Posterior vena cava (tissue), 2 donors: ENCODE measurements around the gene RBFOX2. TPM values are rescaled to one million over a fixed set of nuclear protein-coding genes. Genes with fewer than 3 reads are reported as not detected.

Source experiments
- DNase-seq: peaks from one replicate; pipeline ENCODE4 v3.0.0-alpha.2; 2020; ENCODE audit warnings: low spot score
- intact Hi-C, 2 donors: fragments of 100-400 bp; cut with DNase I; formaldehyde crosslinking; loops; one replicate each; pipeline versions ENCODE4 v1.14.1 to v1.14.2; 2022 to 2023
- total RNA-seq, 2 donors: library from RNA; stranded (reverse); fragmentation: NEBNext Ultra II Directional; extraction: Animal tissue kit (Norgen Biotek cat#: 25700); gene quantifications; one replicate each; pipeline ENCODE4 v1.2.1, GENCODE V29; 2021
- donor health status: DM: yes; HTN: yes; CAD: no.
- donor health status: DM: yes; HTN: yes; CAD: no.

RBFOX2 gene
- total RNA-seq, 2 donors from 2014 or later: 114 to 124 TPM

DNA sequence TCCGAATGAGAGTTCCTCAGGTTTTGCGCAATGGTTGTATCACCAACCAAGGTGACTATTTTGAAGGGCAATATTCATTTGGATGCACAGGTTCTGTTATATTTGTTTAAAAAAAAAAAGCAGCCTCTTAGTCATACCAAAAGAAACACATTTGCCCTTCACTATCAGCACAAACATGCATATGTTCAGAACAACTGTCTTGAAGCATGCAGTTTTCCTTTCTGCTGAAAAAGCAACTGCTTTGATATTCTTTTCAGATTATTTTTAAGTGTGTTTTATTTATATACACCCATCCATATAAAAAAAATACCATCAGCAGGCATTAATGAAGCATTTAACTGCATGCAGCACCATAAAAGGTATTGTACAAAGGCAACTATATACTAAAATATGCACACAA lies 67.8 kb downstream of the RBFOX2 start:
- intact Hi-C loops: loop anchor here in 1 of 2 donors (5.0 kb wide), 1 partner anchor 66 kb away; the partner anchor contains the start of gene RBFOX2
- no peak for DNase-seq

DNA sequence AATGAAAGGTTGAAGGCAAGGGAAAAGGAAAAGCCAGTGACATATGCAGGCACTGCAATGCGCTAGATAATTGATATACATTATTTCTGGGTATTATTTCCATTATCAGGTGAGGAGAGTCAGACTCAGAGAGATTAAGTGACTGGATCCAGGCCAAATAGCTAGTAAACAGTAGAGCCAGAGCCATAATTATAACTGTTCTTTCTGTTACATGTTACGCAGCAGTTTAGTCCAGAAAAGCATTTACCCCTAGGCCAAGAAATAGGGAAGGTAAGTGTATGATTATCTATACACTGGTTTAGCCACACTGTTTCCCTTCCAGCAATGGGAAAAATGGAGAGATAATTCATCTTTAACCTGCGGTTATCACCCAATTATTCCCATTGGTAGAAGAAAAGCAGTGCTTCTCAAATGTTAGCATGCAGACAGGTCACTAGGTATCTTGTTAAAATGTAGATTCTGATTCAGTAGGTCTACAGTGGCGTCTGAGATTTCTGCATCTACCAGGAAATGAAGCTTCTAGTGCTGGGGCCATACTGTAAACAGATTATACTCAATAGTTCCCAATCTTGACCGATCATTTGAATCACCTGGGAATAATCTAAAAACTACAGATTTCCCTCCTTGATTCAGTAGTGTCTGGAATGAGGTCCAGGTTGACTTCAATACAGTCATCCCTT lies 69.4 kb downstream of the RBFOX2 start:
- DNase-seq: no peak
- intact Hi-C loops: no loop called here

DNA sequence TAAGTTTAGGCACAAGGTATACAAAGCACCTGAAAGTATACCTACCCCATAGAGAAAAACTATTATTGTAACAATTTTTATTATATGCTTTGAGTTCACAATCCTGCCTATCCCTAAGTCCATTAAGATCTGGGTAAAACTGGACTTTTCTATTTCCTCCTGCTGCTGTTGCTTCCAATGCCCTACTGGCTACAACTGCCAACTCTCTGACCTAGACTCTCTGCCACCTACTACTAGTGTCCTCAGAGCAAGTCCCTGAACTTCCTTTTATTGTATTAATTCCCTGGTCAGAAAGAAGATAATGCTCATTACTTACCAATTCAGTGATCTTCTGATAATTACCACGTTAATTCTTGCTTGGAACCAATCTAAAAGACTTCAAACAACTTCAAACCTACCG lies 70.3 kb downstream of the RBFOX2 start:
- DNase-seq: no peak
- intact Hi-C loops: no loop called here

DNA sequence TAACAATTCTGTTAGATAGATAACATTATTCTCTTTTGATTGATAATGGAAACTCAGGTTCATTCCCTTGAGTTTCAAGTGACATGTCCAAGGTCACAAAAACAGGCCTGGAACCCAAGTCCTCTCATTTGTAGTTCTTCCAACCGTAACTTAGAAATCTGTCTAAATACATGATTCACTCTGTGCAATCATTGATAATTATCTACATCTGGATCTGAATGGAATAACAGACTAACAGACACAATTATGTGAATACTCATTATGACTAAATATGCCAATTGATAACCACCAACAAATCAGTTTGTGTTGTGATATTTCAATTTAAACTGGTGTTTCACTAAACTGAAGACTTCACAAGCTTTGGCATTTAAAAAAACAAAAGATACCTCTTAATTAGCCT lies 71.0 kb downstream of the RBFOX2 start:
- intact Hi-C loops: no loop called here
- DNase-seq: no peak

DNA sequence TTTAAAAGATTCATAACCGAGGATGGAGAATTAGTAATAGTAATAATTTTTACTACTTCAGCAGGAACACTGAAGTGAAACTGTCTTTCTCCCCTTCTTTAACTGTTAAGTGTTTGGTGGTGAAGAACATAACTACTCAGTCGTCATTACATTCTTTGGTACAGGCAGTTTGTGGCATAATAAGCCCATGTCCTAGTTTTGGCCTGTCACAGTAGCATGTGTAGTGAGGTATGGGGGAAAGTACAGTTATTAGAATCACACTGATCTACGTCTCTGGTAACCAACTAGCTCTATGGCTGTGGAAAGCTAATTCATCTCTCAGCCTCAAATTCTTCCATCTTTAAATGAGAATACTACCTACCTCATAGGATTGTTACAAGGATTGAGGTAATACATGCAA lies 71.8 kb downstream of the RBFOX2 start:
- DNase-seq: no peak
- intact Hi-C loops: no loop called here

DNA sequence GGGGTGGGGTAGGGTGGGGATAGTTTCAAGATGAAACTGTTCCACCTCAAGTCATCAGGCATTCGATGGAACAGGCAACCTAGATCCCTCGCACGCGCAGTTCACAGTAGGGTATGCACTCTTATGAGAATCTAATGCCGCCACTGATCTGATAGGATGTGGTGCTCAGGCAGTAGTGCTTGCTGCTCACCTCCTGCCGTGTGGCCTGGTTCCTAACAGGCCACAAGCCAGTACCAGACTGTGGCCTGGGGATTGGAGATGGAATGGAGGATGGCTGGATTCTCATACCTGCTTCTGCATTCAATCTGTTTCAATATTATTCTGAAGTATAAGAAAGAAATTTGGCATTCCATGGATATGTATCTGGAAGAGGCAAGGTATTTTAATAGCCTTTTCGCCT lies 73.1 kb downstream of the RBFOX2 start:
- DNase-seq: no peak
- intact Hi-C loops: no loop called here

DNA sequence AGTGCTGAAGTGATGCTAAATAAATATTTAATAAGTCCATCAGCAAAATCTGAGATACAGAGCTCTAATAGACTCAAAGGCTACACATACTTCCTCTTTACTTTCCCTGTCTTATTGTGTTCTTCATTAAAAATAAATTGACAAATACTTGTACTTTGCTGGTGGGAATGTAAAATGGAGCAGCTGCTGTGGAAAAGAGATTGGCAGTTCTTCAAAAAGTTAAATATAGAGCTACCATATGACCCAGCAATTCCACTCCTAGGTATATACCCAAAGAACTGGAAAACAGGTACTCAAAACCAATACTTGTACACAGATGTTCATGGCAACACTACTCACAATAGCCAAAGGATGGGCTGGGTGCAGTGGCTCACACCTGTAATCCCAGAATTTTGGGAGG lies 76.0 kb downstream of the RBFOX2 start:
- no peak for DNase-seq
- intact Hi-C loops: no loop called here

DNA sequence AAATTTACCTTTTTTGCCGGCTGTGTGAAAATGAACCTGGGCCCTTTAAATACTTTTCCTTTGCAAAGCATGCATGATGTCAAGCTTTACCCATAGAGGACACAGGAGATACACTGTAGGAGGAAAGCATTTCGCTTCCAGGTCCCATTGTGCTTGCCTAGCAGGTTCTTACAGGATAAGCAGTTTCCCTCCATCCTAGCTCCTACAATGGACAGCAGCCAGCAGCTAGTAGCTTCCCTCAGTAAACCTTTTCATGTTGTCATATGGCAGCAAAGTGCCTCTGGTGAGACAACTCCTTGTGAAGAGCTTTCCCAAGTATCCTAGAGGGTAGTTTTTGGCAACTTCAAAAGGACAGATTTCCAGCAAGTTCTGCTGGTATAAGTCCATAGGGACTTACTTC lies 78.4 kb downstream of the RBFOX2 start:
- intact Hi-C loops: no loop called here
- no peak for DNase-seq

DNA sequence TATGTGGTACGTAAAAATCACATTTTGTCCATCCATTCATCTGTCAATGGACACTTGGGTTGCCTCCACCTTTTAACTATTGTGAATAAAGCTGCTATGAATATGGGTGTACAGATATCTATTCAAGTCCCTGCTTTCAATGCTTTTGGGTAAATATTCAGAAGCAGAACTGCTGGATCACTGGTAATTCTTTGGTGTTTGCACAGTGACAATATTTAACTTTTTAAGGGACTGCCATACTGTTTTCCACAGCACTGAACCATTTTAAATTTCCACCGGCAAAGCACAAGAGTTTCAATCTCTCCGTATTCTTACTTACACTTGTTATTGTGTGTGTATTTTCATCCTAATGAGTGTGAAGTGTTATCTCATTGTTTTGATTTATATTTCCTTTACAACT lies 79.4 kb downstream of the RBFOX2 start:
- intact Hi-C loops: no loop called here
- no peak for DNase-seq

DNA sequence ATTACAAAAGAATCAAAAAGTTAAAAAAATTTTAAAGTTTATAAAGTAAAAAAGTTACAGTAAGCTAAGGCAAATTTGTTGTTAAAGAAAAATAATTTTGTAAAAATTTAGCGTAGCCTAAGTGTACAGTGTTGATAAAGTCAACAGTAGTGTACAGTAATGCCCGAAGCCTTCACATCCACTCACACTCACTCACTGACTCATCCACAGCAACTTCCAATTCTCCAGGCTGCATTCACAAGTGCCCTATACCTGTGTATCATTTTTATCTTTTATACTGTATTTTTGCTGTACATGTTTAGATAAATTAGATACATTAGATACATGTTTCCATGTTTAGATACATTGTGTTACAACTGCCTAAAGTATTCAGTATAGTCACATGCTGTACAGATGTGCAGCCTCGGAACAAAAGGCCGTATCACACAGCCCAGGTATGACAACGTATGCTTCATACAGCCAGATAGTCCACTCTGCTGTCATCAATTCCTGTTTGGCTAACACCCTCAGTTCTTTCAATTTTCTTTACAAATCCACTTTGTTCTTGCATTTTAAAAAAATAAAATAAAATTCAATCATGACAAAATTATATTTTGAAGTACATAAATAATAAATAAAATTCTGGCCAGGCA lies 80.7 kb downstream of the RBFOX2 start:
- intact Hi-C loops: no loop called here
- no peak for DNase-seq

DNA sequence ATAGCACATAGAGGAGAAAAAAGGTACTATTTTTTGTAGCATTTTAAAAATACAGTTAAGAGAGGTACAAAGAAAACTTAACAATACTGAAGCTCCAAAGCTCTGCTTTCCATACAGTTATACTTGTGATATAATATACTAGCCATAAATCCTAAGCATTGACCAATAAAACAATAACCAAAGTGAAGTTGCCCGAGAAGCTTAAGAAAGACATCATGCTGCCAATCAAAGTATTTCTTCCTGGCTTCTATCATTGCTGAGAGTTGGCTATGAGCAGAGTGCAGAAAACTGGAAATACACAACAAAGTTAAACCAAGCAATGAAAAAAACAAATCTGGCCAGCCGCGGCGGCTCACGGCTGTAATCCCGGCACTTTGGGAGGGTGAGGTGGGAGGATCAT lies 84.2 kb downstream of the RBFOX2 start:
- no peak for DNase-seq
- intact Hi-C loops: no loop called here

DNA sequence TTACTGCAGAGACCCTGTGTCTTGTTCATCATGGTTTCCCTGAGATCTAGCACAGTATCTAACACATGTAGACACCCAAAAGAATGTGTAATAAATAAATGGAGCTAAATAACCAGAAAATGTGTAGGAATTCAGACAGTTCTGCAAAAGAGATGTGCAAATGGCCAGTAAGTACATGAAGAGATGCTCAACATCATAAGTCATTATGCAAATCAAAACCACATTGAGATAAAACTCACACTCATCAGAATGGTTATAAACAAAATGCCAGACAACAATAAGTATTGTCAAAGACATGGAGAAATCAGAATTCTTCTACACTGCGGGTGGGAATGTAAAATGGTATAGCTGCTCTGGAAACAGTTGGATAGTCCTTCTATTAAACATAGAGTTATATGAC lies 88.5 kb downstream of the RBFOX2 start:
- no peak for DNase-seq
- intact Hi-C loops: no loop called here

DNA sequence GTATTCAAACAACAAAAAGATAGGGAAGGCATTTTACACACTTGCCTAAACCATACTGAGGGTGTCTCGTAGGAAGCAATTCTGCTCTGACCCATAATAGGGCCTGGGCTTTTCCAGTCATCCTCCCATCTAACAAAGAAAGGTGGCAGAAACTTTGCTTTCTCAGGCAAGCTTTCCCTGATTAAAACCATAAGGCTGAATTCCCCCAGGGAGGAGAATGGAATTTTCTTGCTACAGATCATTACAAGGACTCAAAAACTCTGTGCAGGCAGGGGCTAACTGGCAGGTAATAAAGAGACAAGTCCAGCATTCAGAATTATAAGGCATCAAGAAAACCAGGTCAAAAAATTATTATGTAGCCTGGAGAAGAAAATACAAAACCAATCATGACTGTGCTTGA lies 90.4 kb downstream of the RBFOX2 start:
- intact Hi-C loops: no loop called here

DNA sequence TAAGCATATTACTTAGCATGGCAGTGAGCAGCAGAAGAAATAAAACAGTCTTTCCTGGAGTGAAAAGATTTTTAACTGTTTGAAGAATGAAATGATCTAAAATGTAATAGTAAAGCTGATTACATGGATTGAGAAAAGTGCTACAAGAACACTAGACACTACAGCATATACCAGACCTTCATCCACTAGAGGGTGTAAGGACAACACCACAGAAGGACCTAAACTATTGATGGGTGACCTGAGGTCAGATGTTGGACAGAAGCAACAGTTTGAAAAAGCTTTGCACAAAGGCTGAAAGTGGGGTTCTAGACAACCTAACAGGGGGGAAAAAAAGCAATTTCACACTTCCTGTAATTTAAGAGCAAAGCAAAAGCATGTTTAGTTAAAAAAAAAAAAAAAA lies 97.7 kb downstream of the RBFOX2 start:
- intact Hi-C loops: loop anchor here in 1 of 2 donors (5.0 kb wide), 1 partner anchor 136 kb away; no protein-coding TSS in a partner anchor
- no peak for DNase-seq

More for the DNA sequence above, 90.4 kb downstream of the RBFOX2 start:
- no peak for DNase-seq

DNA sequence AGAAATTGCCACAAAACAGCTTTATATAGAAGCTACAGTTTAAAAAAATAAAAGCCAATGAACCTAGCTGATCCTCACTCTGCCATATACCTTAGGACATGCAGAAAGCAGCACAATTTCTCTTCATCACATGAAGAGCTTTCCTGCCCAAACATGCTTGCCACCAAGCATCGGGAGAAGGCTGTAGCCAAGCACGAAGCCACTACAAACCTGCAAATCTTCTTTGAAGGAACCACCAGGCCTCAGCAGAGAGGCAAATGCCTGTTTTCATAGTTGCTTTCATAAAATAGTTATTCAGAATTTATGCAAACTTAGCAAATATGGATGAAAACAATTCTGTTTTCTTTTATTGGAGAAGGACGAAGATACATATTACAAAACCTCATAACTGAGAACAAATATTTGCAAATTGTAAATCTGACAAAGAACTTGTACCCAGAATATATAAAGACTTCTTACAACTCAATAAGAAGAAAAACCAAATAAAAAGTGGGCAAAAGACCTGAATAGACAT lies 100.3 kb downstream of the RBFOX2 start:
- intact Hi-C loops: loop anchor here in 1 of 2 donors (5.0 kb wide), 1 partner anchor 144 kb away; no protein-coding TSS in a partner anchor
- DNase-seq: no peak

DNA sequence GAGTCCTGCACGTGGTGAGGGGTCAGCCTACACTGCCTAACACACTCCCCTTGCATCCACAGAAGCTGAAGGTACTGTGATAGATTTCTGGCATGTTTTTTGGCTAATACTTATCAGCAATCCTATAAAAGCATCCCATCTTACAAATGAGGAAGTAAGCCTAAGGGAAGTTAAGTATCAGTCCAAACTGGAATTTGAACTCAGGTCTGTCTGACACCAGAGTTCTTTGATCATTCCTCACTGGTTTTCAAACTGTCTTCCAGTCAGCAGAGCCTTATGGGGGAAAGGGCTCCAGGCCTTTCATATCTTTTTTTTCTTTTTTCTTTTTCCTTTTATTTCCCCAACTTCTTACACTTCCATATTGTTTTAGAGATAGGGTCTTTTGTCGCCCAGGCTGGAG lies 105.6 kb downstream of the RBFOX2 start:
- intact Hi-C loops: loop anchor here in 1 of 2 donors (5.0 kb wide), 1 partner anchor 296 kb away; no protein-coding TSS in a partner anchor

DNA sequence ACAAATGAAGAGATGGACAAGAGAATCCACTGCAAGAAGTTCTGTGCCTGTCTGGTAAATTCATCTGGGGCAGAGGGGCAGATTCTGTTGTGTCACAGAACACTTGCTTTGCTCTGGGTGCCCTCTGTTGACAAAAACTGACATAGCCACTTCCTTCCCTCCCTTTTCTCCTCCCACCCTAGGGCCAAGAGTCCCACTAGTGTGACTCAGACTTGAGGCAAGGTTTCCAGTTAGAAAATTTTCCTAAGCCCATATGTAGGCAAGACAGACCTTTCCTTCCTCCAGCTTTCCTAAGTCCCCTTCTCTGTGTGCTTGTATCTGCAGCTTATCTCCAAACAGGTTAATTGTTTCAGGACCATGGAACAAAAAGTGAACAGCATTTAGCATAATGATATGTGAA lies 106.8 kb downstream of the RBFOX2 start:
- intact Hi-C loops: loop anchor here in 1 of 2 donors (5.0 kb wide), 1 partner anchor 294 kb away; no protein-coding TSS in a partner anchor
- DNase-seq: no peak

More for the DNA sequence above, 105.6 kb downstream of the RBFOX2 start:
- DNase-seq: no peak

DNA sequence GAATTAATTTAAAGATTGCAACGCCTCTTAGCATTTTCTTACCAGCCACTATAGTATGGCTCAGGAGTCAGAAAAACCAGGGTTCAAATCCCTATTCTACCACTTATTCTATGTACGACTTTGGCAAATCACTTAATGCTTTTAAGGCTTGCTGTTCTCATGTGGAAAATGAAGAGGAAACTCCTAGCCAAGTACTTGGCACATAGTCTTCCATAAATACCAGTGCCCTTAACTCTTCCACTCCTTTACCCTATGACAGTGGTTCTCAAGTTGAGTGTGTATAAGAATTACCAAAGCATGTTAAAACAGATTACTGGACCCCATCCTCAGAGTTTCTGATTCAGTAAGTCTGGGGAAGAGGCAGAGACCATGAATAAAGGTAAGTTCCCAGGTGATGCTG lies 107.6 kb downstream of the RBFOX2 start:
- no peak for DNase-seq
- intact Hi-C loops: loop anchor here in 1 of 2 donors (5.0 kb wide), 1 partner anchor 294 kb away; no protein-coding TSS in a partner anchor

DNA sequence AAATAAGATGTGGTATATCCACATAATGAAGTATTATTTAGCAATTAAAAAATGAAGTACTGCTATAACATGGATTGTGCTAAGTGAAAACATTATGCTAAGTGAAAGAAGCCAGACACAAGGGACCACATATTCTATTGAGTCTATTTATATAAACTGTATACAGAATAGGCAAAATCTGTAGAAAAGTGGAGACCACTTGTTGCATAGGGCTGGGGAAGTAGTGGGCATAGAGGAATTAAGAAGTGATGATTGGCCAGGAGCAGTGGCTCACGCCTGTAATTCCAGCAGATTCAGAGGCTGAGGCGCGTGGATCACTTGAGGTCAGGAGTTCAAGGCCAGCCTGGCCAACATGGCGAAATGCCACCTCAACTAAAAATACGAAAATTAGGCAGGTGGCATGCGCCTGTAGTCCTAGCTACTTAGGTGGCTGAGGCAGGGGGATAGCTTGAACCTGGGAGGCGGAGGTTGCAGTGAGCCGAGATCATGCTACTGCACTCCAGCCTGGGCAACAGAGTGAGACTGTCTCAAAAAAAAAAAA lies 109.6 kb downstream of the RBFOX2 start:
- intact Hi-C loops: loop anchor here in 1 of 2 donors (5.0 kb wide), 1 partner anchor 203 kb away; no protein-coding TSS in a partner anchor
- no peak for DNase-seq

DNA sequence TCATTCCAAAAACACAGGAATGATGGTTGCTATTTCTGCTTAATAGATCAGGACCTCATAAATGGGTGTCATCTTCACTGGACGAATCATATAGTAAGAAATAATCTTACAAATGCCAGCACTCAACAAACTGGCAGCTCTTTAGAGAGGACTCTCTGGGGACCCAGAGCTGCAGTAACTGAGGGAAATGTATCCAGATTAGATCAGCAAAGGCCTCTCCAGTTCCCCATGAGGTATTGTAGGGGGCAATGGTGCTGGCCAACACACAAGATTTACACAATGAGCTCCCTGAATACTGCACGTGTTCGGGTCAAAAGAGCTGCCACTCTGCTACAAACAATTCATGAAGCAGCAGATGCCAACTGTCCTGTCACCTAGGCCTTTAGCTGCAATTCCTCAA lies 110.2 kb downstream of the RBFOX2 start:
- no peak for DNase-seq
- intact Hi-C loops: loop anchor here in 1 of 2 donors (5.0 kb wide), 1 partner anchor 204 kb away; no protein-coding TSS in a partner anchor
